ENCODE data around the gene ZNF574. TPM values are rescaled to one million over a fixed set of nuclear protein-coding genes. Genes with fewer than 3 reads are reported as not detected.
A peak's percentile ranks its signal among the peaks of the same experiment; 100 is the strongest.

The ZNF574 gene, protein sequence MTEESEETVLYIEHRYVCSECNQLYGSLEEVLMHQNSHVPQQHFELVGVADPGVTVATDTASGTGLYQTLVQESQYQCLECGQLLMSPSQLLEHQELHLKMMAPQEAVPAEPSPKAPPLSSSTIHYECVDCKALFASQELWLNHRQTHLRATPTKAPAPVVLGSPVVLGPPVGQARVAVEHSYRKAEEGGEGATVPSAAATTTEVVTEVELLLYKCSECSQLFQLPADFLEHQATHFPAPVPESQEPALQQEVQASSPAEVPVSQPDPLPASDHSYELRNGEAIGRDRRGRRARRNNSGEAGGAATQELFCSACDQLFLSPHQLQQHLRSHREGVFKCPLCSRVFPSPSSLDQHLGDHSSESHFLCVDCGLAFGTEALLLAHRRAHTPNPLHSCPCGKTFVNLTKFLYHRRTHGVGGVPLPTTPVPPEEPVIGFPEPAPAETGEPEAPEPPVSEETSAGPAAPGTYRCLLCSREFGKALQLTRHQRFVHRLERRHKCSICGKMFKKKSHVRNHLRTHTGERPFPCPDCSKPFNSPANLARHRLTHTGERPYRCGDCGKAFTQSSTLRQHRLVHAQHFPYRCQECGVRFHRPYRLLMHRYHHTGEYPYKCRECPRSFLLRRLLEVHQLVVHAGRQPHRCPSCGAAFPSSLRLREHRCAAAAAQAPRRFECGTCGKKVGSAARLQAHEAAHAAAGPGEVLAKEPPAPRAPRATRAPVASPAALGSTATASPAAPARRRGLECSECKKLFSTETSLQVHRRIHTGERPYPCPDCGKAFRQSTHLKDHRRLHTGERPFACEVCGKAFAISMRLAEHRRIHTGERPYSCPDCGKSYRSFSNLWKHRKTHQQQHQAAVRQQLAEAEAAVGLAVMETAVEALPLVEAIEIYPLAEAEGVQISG
- 12.7 TPM for total RNA-seq
- polyA plus RNA-seq (ENCODE audit: insufficient read depth, low read depth, low replicate concordance): 7.2 TPM
- long read RNA-seq, donor 1, transcript ZNF574-202 (2 exons, 2,940 nt): major isoform, 8 of 8 reads
- long read RNA-seq, donor 1, partial matches to known transcripts: 0 of 8 reads
- long read RNA-seq, donor 1, other reads (novel, unspliced or antisense): 0 of 8 reads
- long read RNA-seq, donor 2, transcript ZNF574-202 (2 exons, 2,940 nt): major isoform, 8 of 14 reads
- long read RNA-seq, donor 2, partial matches to known transcripts: 6 of 14 reads
- long read RNA-seq, donor 2, other reads (novel, unspliced or antisense): 0 of 14 reads
- long read RNA-seq, donor 3, transcript ZNF574-202 (2 exons, 2,940 nt): major isoform, 13 of 13 reads
- long read RNA-seq, donor 3, partial matches to known transcripts: 0 of 13 reads
- long read RNA-seq, donor 3, other reads (novel, unspliced or antisense): 0 of 13 reads
- long read RNA-seq, donor 4, transcript ZNF574-202 (2 exons, 2,940 nt): major isoform, 16 of 26 reads
- long read RNA-seq, donor 4, partial matches to known transcripts: 10 of 26 reads
- long read RNA-seq, donor 4, other reads (novel, unspliced or antisense): 0 of 26 reads
- long read RNA-seq, donor 5, partial matches to known transcripts: 0 of 1 reads
- long read RNA-seq, donor 5, other reads (novel, unspliced or antisense): 0 of 1 reads
- long read RNA-seq, donor 6, partial matches to known transcripts: 0 of 4 reads
- long read RNA-seq, donor 6, other reads (novel, unspliced or antisense): 0 of 4 reads
- long read RNA-seq, donor 7, transcript ZNF574-202 (2 exons, 2,940 nt): major isoform, 11 of 19 reads
- long read RNA-seq, donor 7, partial matches to known transcripts: 0 of 19 reads
- long read RNA-seq, donor 7, other reads (novel, unspliced or antisense): 8 of 19 reads
- long read RNA-seq, donor 8, transcript ZNF574-202 (2 exons, 2,940 nt): major isoform, 7 of 7 reads
- long read RNA-seq, donor 8, partial matches to known transcripts: 0 of 7 reads
- long read RNA-seq, donor 8, other reads (novel, unspliced or antisense): 0 of 7 reads
- long read RNA-seq, donor 9, transcript ZNF574-202 (2 exons, 2,940 nt): major isoform, 6 of 6 reads
- long read RNA-seq, donor 9, partial matches to known transcripts: 0 of 6 reads
- long read RNA-seq, donor 9, other reads (novel, unspliced or antisense): 0 of 6 reads
- long read RNA-seq, donor 10, transcript ZNF574-202 (2 exons, 2,940 nt): major isoform, 6 of 17 reads
- long read RNA-seq, donor 10, partial matches to known transcripts: 11 of 17 reads
- long read RNA-seq, donor 10, other reads (novel, unspliced or antisense): 0 of 17 reads

DNA sequence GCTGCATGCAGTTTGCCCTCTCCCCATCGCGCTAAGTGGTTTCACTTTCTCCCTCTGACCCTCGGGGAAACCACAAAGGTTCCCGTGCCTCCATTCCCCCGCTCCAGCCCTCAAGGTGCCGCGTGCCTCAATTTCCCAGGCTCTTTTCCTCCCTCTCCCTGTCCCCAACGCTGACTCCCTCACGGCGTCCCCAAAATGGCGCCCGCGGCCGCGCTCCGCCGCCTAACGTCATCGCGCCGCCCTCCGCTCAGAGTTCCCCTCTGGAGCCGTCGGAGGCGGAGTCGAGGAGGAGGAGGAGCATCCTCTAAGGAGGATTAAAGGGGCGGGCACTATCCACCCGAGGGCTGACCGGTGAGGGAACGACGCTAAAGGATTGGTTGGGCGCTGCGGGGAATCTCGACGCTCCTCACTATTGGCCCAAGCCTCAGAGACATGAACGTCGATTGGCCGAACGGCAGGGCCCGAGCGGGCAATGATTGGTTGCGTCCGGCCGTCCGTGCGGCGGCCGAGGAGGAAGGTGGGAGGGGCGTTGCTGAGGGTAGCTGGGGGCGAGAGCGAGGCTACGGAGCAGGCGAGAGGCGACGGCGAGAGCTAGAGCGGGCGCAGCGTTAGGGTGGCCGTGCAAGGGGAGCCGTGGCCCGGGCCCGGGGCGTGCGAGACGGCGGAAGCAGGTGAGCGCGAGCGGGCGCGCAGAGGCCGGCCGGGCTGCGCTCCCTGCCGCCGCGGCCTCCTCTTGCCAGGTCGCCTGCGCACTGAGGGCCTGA lies at the start of gene ZNF574:
ZNF574 (plus strand) TSS at position 551 of the 764 bp plus-strand sequence. CDS start 2,441 bp downstream, outside the sequence.
- FAIRE-seq (peak; percentile 99), DNase-seq (peak; percentile 99 to 100 (median 99))
- Histone ChIP-seq H3K9me3 (ENCODE audit: control insufficient read depth in 2 of 3, insufficient read depth in 1 of 3, low read length in 3 of 3) (no peaks in the 10 kb centered on the region), H3K36me3 (ENCODE audit: control insufficient read depth in 2 of 3, insufficient read depth in 3 of 3, low read length in 3 of 3) (peaks cover under 1 to 13% (median 11%) of the 10 kb centered on the region in 3 donors), H3K27me3 (ENCODE audit: control insufficient read depth, insufficient read depth, low read length) (no peaks in the 10 kb centered on the region), H3K4me1 (ENCODE audit: control insufficient read depth in 2 of 3, insufficient read depth in 2 of 3, low read depth in 1 of 3, low read length in 3 of 3) (peaks cover 0 to 14% (median 5%) of the 10 kb centered on the region in 3 donors), H3K4me3 (ENCODE audit: low read length in 3 of 3) (peak within 1 kb of the TSS; percentile 93 to 95 (median 94)), H3K27ac (ENCODE audit: low read depth in 2 of 2, low read length in 2 of 2) (peak within 1 kb of the TSS; percentile 99), H3K9ac (ENCODE audit: low read length in 3 of 3) (peak within 1 kb of the TSS; percentile 94 to 99 (median 96))
- TF ChIP-seq, protein P1, sequence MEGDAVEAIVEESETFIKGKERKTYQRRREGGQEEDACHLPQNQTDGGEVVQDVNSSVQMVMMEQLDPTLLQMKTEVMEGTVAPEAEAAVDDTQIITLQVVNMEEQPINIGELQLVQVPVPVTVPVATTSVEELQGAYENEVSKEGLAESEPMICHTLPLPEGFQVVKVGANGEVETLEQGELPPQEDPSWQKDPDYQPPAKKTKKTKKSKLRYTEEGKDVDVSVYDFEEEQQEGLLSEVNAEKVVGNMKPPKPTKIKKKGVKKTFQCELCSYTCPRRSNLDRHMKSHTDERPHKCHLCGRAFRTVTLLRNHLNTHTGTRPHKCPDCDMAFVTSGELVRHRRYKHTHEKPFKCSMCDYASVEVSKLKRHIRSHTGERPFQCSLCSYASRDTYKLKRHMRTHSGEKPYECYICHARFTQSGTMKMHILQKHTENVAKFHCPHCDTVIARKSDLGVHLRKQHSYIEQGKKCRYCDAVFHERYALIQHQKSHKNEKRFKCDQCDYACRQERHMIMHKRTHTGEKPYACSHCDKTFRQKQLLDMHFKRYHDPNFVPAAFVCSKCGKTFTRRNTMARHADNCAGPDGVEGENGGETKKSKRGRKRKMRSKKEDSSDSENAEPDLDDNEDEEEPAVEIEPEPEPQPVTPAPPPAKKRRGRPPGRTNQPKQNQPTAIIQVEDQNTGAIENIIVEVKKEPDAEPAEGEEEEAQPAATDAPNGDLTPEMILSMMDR (IDR thresholded peaks at IDR 0.05; ENCODE audit: borderline replicate concordance, extremely low read depth, insufficient read depth): no peak
- intact Hi-C loops (cut with DNase I): no loop called here

GRCh38 chr19:42028304-42029216 lies 47.4 kb upstream of the ZNF574 start:
- H3K27ac ChIP-seq (ENCODE audit: low read depth in 2 of 2, low read length in 2 of 2): no peak overlapping the region
- no peak overlapping the region for H3K4me3 ChIP-seq (ENCODE audit: low read length in 3 of 3)
- DNase-seq (no peak), FAIRE-seq (no peak)
- H3K4me1 ChIP-seq (ENCODE audit: control insufficient read depth in 2 of 3, insufficient read depth in 2 of 3, low read depth in 1 of 3, low read length in 3 of 3): no peaks in the 10 kb centered on the region
- no peak overlapping the region for H3K9ac ChIP-seq (ENCODE audit: low read length in 3 of 3)
- no peaks in the 10 kb centered on the region for H3K27me3 ChIP-seq (ENCODE audit: control insufficient read depth, insufficient read depth, low read length)
- TF ChIP-seq, protein P1 (IDR thresholded peaks at IDR 0.05; ENCODE audit: borderline replicate concordance, extremely low read depth, insufficient read depth): no peak
- no peaks in the 10 kb centered on the region for H3K9me3 ChIP-seq (ENCODE audit: control insufficient read depth in 2 of 3, insufficient read depth in 1 of 3, low read length in 3 of 3)
- H3K36me3 ChIP-seq (ENCODE audit: control insufficient read depth in 2 of 3, insufficient read depth in 3 of 3, low read length in 3 of 3): no peaks in the 10 kb centered on the region
- intact Hi-C loops (cut with DNase I): no loop called here
